Upper lobe of right lung (tissue), 1 donor: ENCODE results near the gene ATP5PO. TPM values are rescaled to one million over a fixed set of nuclear protein-coding genes. Genes with fewer than 3 reads are reported as not detected.

Source experiments
- ATAC-seq: fragments of 200-7000 bp; cut with Tn5 transposase; one replicate; pipeline ENCODE4 v1.9.1; 2020; ENCODE audit warnings: mild to moderate bottlenecking, moderate library complexity
- DNase-seq: peaks from one replicate; pipeline ENCODE4 v3.0.0-alpha.2; 2020
- H3K27ac ChIP-seq: fragments of 200-600 bp; one replicate; pipeline ENCODE4 v1.8.0; 2022
- H3K27me3 ChIP-seq: fragments of 200-600 bp; one replicate; pipeline ENCODE4 v1.8.0; 2022; ENCODE audit warnings: mild to moderate bottlenecking
- H3K36me3 ChIP-seq: fragments of 200-600 bp; one replicate; pipeline ENCODE4 v1.8.0; 2022
- H3K4me1 ChIP-seq: fragments of 200-600 bp; one replicate; pipeline ENCODE4 v1.8.0; 2022
- H3K4me3 ChIP-seq: fragments of 200-600 bp; one replicate; pipeline ENCODE4 v1.8.0; 2022; ENCODE audit warnings: mild to moderate bottlenecking
- H3K9me3 ChIP-seq: fragments of 200-600 bp; one replicate; pipeline ENCODE4 v1.8.0; 2022
- intact Hi-C: fragments of 100-400 bp; cut with DNase I; formaldehyde crosslinking; loops from one replicate; pipeline ENCODE4 v1.11.0; 2022
- total RNA-seq: library from RNA; stranded (reverse); fragmentation: NEBNext Ultra II Directional; extraction: Animal tissue kit (Norgen Biotek cat#: 25700); gene quantifications from one replicate; pipeline ENCODE4 v1.2.1, GENCODE V29; 2021
- TF ChIP-seq, protein P1 (sequence below): fragments of 200-600 bp; IDR thresholded peaks from one replicate; pipeline ENCODE4 v1.8.0; 2022; ENCODE audit warnings: antibody characterized with exemption
- donor health status: DM: no; HTN: yes; CAD: no; lungs with severe emphysema.

The ATP5PO gene
- total RNA-seq, 1 donor from 2014 or later: 107 TPM

DNA sequence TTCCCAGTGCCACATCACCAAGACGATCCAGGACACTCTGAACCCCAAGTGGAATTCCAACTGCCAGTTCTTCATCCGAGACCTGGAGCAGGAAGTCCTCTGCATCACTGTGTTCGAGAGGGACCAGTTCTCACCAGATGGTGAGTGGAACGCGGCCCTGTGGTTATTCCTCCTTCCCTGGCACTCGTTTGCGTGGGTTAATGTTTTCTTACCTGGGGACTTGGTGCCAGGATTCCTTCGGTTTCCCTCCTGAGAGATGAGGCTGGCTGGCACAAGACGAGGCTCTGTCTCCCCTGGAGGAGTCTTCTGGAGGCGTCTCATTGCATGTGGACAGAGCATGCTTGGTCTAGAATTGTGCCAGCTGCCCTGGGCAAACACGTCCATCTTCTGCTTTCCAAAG, 29.3 kb downstream of the ATP5PO start:
- H3K36me3 ChIP-seq: no peaks in the 10 kb centered on the region
- ATAC-seq (no peak), DNase-seq (no peak)
- H3K4me3 ChIP-seq: no peak overlapping the region
- intact Hi-C loops: no loop called here
- H3K27me3 ChIP-seq: no peaks in the 10 kb centered on the region
- H3K4me1 ChIP-seq: no peaks in the 10 kb centered on the region
- no peak overlapping the region for H3K27ac ChIP-seq
- no peaks in the 10 kb centered on the region for H3K9me3 ChIP-seq
- TF ChIP-seq, protein P1, sequence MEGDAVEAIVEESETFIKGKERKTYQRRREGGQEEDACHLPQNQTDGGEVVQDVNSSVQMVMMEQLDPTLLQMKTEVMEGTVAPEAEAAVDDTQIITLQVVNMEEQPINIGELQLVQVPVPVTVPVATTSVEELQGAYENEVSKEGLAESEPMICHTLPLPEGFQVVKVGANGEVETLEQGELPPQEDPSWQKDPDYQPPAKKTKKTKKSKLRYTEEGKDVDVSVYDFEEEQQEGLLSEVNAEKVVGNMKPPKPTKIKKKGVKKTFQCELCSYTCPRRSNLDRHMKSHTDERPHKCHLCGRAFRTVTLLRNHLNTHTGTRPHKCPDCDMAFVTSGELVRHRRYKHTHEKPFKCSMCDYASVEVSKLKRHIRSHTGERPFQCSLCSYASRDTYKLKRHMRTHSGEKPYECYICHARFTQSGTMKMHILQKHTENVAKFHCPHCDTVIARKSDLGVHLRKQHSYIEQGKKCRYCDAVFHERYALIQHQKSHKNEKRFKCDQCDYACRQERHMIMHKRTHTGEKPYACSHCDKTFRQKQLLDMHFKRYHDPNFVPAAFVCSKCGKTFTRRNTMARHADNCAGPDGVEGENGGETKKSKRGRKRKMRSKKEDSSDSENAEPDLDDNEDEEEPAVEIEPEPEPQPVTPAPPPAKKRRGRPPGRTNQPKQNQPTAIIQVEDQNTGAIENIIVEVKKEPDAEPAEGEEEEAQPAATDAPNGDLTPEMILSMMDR: no peak

DNA sequence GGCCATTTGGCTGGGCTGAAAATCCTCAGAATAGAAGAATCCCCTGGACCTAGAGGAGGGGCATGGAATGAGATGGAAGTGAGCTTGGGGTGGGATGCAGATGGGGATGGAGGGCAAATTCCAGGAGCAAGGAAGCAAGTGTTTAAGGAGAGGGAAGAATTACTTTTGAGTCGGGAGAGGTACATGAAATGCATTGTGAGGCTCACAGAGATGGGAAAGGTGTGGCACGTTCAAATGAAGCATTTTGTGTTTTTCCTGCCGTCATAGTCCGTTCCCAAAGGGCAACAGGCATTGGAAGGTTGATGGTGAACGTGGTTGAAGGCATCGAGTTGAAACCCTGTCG, 30.5 kb downstream of the ATP5PO start:
- H3K27me3 ChIP-seq: no peaks in the 10 kb centered on the region
- H3K27ac ChIP-seq: no peak overlapping the region
- DNase-seq (no peak), ATAC-seq (no peak)
- H3K9me3 ChIP-seq: no peaks in the 10 kb centered on the region
- TF ChIP-seq, protein P1: no peak
- H3K4me3 ChIP-seq: no peak overlapping the region
- no peaks in the 10 kb centered on the region for H3K4me1 ChIP-seq
- H3K36me3 ChIP-seq: no peaks in the 10 kb centered on the region
- intact Hi-C loops: no loop called here

DNA sequence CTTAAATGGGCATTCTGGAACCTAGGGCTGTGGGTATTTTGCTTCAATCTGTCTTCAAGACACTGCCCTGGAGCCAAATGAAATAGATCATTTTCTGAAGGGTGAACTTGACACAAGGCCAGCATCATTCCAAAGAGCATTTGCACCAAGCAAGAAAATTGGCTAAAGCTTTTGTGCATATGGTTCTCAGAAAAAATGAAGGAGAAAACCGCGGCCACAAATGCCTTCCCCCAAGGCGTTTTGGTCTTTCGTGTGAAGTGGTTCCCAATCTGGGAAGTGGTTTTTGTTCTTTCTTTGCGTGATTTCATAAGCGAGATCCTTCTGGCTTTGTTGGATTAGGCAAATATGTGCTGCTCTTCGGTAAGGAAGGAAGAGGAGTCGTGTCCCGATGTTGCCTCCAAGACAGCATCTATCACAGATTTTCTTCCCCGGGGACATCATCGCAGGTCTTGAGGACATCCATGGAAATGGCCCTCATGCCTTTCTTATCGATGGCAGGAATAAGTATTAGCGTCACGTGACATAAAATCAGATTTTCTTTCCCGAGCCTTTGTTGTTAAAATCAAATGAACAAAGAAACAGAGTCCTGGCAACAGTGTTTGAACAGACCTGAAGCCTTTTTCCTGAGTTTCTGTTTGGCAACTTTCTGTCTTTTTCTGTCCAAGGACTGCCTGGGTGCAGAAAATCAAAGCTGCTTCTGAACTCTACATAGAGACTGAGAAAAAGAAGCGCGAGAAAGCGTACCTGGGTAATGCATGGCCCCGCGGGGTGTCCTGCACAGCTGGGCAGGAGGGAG, 31.0 kb downstream of the ATP5PO start:
- H3K27ac ChIP-seq: no peak overlapping the region
- TF ChIP-seq, protein P1: no peak
- no peak for ATAC-seq
- no peak overlapping the region for H3K4me3 ChIP-seq
- H3K36me3 ChIP-seq: no peaks in the 10 kb centered on the region
- H3K9me3 ChIP-seq: no peaks in the 10 kb centered on the region
- H3K27me3 ChIP-seq: no peaks in the 10 kb centered on the region
- intact Hi-C loops: no loop called here
- no peaks in the 10 kb centered on the region for H3K4me1 ChIP-seq
- no peak for DNase-seq

GRCh38 chr21:33883118-33883517, 32.5 kb downstream of the ATP5PO start:
- TF ChIP-seq, protein P1: no peak
- Histone ChIP-seq H3K9me3 (no peaks in the 10 kb centered on the region), H3K27ac (no peak overlapping the region), H3K27me3 (no peaks in the 10 kb centered on the region), H3K4me1 (no peaks in the 10 kb centered on the region), H3K36me3 (no peaks in the 10 kb centered on the region), H3K4me3 (no peak overlapping the region)
- intact Hi-C loops: no loop called here
- DNase-seq (no peak), ATAC-seq (no peak)

- TF ChIP-seq, protein P1: no peak
- no peaks in the 10 kb centered on the region for H3K36me3 ChIP-seq
- DNase-seq: no peak
Observed at GRCh38 chr21:33881689-33882440, 33.7 kb downstream of the ATP5PO start.

More at GRCh38 chr21:33881689-33882440, 33.7 kb downstream of the ATP5PO start:
- ATAC-seq: no peak
- intact Hi-C loops: no loop called here
- no peaks in the 10 kb centered on the region for H3K9me3 ChIP-seq
- no peaks in the 10 kb centered on the region for H3K4me1 ChIP-seq
- H3K4me3 ChIP-seq: no peak overlapping the region
- H3K27ac ChIP-seq: no peak overlapping the region
- no peaks in the 10 kb centered on the region for H3K27me3 ChIP-seq
